Activated T-helper 1 cell treated with Interleukin-2 at 50 U/mL for 16 hours (primary cell): Measurements from ENCODE around the gene LEO1.
A peak's percentile ranks its signal among the peaks of the same experiment; 100 is the strongest.

Experiments
- DNase-seq: peaks from one replicate; pipeline ENCODE4 v3.0.0-alpha.2; 2020; ENCODE audit warnings: low read depth

The LEO1 gene

DNA sequence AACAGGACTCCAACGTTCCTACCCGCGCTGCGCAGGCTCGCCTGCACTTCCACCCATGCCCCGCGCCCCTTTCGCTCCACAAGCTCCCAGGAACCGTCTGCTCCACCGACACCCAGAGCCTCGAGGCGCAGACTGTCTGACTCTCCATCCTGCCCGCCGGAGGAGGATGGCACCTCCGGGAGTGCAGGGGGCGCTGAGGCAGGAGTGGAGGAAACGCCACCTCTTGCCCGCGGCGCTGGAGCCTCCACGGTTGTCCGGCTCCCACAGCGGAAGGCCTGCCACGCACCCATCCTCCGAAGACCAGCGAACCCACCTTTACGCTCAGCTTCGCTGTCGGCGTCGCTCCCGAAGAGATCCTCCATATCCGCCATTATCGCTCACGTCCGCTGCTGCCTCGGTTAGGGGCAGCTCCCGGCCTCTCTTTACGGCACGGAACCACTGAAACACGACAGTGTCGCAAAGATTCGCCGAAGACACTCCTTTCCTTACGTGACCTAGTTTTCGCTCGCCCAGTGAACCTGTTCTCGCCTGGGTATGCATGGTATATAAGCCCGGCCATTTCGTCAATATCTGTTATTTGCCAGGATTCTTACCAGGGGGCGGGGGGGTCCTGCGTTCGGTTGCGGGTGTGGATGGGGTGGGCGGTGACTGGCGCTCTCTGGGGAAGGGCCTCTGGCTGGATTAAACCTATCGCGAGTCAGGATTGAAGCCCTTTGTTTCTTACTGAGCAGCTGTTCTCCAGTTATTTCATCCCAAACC lies at the start of gene LEO1:
Gene LEO1 (minus strand): TSS at position 404 of the 759 bp plus-strand sequence. CDS start 33 bp downstream, at position 371.
- peak; percentile 76 for DNase-seq

DNA sequence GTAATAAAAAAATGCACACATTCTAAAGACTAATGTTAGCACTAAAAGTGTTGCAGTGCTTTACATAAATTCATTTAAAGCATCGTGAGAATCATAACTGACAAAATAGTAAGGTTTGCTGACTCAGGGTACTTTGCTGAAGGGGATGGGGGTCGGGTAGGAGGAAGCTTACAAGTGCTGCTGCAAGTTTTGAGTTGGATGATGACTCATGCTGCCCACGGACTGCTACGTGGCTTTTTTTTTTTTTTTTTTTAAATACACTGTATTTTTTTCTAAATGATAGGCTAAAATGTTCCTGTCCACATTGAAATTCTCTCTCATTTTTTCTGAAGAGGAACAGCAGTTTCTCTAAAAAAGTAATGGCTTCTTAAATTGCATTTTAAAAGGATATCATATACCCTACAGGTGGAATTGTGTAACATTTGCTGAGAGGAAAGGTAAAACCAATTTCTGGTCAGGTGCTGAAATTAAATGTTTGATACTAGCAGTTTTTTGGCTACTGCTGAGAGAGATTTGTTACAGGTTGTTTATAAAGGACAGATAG lies 49.6 kb upstream of the LEO1 start:
- DNase-seq = peak; percentile 35

DNA sequence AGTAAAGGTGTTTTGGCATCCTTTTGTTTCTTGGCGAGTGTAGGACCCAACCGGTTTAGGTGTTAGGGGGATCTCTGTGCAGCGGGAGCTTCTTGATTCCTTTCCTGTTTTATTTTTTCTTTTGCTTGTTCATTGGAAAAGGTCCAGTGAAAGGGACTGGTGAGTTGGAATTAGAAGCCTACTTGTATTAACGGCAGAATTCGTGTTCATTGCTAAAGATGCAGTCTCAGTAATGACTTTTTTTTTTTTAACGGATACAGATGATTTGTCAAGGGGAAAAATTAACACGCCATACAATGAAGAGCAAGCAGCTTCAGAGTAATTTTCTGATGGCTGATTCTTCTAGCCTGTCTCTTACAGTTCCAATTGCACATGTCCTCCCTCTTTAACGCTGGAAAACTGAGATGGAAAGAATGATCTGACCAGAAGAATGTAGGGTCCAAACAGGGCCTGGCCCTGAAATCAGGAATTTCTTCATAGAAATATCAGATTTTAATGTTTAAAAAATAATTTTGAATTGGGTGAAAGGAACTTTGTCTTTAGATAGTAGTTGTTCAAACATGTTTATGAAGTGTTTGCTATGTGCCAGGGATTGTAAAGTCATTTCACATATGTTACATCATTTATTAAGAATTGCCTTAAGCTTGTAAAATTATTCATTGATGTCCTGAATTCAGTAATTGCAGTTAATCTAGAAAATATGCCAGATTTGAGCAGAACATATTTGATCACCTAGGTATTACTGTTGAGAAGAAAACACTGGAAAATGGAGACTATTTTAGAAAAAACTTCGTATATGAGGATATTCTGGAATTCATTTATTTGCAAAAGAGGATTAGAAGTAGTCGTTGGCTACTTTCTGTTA lies 48.9 kb upstream of the LEO1 start:
- DNase-seq = no peak

DNA sequence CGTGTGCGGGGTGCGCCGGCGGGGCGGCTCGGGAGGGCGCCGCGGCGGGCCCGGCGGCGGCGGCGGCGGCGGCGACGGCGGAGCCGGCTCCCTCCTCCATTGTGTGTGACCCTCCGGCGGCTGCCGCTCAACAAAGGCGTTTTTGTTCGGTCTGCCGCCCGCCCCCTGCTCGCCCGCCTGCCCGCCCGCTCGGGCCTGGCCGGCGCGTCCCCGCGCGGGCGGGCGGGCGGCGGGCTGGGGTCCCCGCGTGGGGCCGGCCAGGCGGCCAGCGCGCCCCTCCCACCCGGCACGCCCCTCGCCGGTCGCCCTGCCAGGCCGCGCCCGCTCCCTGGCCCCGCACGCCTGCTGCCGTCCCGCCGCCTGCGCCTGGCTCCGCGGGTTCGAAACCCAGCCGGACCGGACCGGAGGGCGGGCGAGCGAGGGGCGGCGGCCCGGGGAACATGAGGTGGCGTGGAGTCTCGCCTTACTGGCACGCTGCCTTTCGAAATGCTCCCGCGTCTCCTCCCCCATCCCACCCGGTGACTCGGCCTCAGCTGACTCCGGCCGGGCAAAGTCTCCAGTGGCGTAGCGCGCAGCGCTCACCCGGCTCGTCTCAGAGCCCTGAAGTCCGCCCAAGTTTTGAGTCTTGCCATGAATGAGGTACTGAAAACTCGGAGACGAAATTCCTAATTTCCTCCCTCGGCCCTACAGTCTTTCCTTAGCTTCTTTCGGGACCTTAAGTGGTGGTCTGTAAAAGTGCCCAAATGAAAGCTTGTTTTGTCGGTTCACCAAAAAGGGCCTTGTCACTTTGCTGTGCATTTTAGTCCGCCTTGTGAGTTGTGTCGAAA lies 48.0 kb upstream of the LEO1 start:
- peak; percentile 45 for DNase-seq

DNA sequence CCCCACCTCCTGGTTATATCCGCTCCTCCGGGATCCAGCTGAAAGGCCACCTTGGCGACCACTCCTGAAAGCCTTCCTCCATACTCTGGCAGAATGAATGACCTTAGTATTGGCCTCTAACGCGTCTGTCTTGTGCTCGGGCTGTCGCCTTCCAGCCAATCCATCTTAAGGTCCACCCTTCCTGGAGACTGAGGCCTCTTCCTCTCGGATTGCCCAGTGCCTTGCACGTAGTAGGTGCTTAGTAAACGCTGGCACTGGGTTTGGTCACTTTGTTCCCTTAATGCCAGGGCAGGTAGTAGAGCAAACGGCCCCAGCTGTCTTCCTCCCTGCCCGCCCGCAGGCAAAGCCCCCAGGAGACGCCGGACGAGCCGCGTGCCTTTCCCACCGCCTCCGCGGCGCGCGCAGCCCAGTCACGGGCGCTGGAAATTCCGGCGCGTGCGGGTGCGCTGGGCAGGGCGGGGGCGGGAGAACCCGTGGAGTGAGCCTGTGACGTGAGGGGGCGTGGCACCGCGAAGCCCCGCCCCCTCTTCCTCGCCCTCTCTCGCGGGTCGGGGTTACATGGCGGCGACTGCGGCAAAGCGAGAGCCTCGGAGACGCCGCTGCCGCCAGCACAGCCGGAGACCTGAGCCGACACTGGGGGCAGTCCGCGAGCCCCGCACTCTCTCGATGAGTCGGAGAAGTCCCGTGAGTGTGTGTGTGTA lies 47.3 kb upstream of the LEO1 start, which contains the start of gene MAPK6:
Gene MAPK6 (plus strand): TSS at position 527 of the 701 bp plus-strand sequence. CDS start 27,242 bp downstream, outside the sequence.
- peak; percentile 89 for DNase-seq

DNA sequence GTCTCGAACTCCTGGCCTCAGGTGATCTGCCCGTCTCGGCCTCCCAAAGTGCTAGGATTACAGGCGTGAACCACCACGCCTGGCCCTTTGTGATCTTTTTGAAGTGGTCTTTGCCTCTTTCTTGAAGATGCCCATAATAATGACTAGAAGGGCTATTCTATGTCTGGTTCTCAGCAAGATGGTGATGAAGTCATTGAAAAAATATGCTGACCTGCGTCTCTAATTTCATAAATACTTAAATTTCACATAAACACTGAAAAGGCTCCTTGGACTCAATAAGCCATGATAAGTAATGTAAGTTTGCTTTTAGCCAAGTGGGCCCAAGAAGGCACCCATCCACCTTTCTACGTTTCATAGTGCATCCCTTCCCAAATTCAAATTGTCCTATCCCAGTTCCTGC lies 46.7 kb upstream of the LEO1 start:
- no peak for DNase-seq

DNA sequence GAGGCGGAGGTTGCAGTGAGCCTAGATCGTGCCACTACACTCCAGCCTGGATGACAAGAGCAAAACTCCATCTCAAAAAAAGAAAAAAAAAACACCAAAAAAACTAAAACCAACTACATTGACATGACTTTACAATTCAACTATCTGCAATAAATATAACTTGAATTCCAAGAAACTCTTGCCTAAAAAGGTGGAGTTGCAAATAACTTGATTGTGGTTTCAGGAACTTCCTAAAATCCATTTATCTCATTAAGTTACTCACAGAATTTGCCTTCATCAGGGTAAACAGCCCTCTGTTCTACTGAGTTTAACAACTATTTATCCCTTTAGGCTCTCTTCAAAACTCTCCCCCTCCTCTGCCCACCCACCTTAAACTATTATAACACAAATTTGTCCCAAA lies 44.7 kb upstream of the LEO1 start:
- DNase-seq = no peak

DNA sequence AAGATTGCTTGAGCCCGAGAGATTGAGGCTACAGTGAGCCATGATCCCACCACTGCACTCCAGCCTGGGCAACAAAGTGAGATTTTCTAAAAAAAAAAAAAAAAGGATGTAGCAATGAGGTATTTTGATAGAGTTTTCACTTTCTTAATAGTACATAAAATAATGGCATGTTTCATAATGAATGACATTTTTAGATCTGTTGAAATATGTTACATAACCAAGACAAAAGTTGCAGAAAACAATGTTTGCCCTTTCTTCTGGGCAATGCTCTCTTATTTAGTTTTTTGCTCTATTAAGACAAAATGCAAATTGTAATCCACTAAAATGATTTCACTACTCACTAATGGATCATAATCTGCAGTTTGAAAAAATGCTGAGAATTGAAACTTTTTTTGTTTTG lies 43.0 kb upstream of the LEO1 start:
- no peak for DNase-seq

DNA sequence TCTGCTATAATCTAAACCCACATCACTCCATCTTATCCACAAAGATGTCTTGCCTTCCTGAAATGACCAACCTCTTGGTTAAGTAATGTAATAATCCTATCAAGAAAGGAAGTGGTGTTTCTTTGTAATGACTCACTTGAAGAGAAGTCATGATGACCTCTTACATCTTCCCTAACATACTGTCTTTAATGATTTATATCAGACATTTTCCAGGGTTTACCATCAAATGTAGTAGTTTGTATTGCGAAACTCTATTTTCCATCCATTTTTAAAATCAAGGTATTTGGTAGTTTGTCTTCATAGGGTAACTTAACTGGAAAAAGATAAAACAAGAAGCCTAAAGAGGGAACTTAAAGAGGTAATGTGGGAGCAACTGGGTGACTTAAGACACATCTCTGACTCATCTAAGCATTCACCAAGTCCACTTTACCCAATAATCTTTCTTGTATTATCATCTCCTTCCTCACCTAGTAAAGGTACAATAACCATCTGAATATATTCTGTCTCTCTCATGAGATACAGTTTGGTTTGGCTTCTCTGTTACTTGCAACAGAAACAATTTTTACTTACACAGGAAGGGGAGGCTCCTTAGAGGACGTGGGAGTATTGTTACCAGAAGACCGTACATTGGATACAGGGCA lies 41.7 kb upstream of the LEO1 start:
- DNase-seq = no peak

DNA sequence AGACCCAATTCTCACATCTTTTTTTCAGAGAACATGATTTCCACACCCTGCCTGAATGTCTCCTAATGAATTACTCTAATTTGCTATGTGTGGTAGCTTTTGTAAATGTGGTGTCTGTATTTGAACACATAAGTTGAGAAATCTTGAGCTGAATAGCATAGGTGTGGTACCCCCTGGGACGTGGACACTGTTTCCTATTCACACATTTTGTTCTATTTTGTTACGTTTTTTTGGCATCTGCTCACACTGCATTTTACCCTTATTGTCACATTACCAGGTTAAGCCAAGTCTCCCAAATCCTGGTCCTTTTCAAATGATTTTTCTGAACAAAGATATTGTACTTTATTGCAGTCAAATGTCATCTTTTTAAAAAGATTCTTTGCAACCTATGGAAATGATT lies 40.6 kb upstream of the LEO1 start:
- DNase-seq = no peak

DNA sequence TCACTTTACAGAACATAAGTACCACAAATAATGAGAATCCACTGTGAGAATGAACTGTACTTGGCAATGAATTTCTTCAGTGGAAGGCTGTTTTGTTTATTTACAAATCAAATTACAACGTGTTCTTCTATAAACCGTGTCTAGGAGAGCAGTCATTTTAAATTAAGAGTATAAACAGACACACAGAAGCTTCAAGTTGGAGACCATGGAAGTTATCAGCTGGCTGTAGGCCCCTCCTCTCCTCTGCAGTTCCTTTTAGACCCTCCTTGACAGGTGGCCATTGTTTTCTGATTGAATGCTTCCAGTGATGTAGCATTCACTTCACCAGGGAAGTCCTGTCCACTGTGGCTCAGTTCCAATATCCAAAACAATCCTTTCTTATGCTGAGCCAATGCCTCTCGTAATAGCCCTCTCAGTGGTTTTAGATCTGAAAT lies 40.1 kb upstream of the LEO1 start:
- no peak for DNase-seq

DNA sequence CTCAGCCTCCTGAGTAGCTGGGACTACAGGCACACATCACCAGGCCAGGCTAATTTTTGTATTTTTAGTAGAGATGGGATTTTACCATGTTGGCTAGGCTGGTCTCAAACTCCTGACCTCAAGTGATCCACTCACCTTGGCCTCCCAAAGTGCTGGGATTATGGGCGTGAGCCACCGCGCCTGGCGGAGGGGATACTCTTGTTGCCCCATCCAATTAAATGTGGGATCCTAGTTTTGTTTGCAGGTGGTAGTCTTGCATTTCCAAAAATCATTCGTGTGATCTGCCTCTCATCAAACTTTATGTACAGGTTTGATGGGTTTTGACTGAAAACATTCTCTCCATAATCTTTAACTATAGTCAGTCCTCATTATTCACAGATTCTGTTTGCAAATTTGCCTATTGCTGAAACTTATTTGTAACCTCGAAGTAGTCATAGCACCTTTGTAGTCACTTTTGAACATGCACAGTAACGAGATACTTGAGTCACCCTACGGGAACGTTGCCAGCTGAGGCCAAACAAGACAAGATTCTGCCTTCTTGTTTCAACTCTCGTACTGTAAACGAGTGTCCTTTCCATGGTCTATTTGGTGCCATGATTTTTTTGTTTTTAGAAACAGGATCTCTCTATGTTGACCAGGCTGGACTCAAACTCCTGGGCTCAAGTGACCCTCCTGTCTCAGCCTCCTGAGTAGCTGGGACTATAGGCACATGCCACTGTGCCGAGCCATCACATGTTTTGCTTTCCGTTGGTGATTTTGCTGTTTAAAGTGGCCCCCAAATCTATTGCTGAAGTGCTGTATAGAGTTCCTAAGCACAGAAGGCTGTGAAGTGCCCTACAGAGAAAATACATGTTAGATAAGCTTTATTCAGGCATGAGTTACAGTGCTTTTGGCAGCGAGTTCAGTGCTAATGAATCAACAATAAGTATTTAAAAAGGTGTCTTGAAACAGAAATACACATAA lies 39.3 kb upstream of the LEO1 start:
- no peak for DNase-seq

DNA sequence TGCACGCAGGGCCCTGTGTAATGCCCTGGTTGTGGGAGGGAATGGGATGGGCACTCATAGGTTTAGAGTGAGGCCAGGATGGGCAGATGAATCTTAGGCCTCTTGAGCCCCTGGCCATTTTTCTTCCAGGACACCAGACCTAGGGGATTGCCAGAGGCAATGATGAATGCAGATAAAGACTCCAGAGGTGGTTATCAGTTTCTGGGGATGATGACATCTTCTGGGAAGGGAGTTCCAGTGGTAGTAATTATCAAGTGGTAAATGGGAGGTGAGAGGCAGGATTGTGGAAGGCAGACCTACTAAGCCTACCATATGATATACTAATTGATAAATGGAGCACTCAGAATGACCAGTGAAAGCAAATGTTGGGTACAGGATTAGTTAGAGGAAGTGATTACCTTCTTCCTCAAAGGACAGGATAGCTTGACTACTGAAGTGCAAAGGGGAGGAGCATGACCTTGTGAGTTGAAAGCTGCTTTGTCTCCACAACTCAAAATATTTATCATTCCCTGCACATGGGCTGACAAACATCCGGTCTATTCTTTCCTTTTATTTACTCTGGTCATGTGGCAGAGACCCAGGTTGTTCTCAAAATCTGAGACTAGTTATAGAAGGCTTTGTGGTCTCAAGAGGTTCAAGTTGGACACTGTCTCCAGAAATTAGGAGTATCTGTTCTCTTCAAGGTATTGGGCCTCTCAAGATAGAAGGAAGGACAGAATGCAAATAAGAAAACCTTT lies 37.3 kb upstream of the LEO1 start:
- DNase-seq = no peak

DNA sequence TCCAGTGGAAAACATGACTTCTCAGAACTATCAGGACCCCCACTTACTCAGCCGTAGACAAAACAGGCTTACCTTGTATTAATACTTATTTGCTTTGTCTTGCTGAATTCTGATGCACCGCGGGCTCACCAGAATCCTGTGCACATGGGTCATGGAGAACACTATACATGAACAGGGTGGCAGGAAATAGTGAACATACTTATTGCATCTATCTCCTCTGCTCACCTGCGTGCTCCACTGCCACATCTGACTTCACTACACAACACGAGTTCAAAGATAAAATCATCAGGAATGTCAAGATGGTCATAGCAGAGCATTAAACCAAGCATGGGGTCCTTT lies 36.8 kb upstream of the LEO1 start:
- no peak for DNase-seq

DNA sequence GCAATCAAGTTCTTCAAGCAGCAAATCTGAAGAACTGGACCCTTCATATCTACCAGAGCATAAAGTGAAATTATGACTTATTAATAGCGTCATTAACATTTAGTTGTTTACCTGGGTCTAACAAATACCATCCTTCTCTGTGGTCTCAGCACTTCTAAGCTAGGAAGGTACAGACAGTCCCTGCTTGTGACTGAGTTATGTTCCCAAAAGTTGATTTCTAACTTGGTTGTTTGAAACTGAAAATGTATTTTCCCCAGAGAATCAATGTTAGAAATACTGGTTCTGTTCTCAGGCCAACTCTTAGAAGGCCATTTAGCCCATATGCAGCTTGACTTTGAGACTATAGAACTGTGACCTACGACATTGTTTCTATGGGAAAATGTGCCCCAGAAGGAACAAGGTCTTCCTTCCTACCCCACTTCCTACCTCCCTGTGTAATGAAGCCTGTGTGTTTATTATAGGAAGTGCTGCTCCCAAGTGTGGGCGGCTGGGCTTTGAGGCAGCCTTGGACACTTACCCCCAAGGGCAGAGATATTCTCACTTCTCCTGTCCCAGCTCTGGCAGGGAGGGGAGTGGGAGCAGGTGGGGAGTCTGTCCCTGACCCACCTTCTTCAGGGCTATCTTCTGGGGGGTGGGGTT lies 35.2 kb upstream of the LEO1 start:
- DNase-seq = no peak

DNA sequence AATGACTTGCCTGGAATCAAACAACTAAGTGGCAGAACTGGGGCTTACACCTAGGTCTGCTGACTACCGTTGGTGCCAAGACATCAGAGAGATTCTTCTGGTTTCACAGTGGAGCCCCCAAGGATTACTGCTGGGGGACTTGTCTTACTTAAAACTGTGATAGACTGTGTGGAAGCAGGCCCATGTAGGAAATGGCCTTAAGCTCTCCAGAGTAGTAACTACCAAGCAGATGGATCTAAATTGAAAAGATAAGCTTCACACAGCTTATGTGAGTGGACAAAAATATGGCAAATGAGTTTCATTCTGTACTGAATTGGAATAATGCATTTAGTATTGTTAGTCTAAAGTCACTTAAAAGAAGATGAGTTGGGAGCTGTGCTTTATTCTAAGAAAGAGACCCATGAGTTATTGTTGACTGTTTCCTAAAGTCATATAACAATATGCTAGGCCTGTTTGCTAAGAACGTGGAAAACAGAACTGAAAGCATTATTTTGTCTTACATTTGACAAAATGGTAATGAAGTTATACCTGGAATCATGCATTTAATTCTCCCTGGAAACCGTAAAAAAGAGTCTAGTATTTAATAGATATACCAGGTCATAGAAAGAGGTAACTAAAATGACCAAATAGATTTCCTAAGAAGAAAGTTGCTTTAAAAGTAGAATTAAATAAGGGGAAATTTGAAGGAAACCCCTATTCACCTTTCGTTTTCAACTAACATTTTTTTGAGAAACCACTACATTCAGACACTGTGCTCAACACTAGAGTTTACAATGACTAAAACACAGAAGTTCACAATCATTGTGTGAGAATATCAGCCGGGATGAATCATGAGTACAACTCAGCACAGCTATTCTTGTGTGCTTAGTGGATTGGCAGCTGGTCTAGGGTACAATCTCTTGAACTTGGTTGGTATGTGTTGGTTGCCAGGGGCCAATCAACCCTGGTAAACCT lies 34.4 kb upstream of the LEO1 start:
- DNase-seq = no peak

DNA sequence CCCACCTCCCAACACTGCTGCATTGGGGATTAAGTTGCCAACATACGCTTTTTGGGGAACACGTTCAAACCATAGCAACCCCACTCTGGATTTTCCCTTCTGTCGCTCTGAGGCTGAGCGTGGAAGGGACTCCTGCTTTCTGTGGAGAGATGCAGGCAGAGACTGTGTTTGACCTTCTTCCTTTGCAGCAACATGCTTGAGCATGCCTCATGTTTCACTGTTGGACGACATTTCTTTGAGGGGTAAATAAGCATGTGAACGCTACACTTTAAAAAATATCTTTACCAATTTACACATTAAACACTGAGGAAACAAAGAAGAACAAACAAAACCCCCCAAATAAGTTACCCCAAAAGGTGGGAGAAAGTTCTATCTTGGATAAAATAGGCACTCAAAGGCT lies 33.2 kb upstream of the LEO1 start:
- DNase-seq = no peak
